GM19397 (cell line): ENCODE results near the gene DEFB119.
"Not testable (repeated sequence)": the region's sequence is repeated elsewhere in the genome, so short reads cannot be mapped to it uniquely, and the experiment has no call there.

ENCODE experiments used
- ATAC-seq: cut with Tn5 transposase; IDR thresholded peaks from one replicate; pipeline ENCODE4 v1.9.1; 2021; ENCODE audit warnings: mild to moderate bottlenecking, moderate library complexity; ENCODE audit not compliant: unreplicated experiment

Gene DEFB119, protein sequence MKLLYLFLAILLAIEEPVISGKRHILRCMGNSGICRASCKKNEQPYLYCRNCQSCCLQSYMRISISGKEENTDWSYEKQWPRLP

DNA sequence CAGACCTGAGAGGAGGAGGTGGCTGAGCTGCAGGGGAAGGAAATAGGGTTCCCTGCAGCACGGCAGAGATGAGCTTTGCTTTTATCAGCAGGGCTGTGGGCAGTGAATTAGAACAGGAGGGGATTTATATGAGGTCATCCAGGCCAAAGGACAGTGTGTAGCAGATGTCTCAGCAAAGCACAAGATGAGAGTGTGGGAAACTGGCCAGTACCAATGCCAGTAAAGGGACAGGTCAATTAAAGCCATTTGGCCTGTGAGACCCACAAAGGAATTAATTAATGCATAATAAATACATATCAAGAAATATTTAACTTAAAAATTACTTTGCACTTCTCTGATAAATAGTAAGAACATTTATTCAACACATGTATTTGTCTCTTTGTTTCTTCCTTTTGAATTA is at the start of gene DEFB119:
DEFB119 (minus strand) TSS at position 101 of the 400 bp plus-strand sequence. CDS start 107 bp downstream, outside the sequence.
- no peak for ATAC-seq

DNA sequence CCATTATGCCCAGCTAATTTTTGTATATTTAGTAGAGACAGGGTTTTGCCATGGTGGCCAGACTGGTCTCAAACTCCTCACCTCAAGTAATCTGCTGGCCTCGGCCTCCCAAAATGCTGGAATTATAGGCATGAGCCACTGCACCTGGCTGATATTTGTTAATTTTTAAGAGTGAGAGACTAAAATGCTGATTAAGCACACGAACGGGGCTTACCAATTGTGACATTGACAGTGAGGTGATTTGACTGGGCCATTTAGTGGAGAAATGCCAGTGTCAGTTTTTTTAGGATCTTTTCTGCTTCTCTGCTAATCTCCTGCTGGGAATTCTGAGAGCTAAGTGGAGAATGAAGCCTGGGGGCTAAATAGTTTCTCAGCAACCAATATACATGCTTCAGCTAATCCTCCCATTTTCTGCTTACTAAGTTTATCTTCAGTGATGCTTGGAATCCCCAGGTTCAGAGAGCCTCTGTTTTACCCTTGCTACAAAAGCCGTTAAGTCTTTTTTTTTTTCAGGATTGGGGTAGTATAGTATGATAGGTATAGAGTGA is 40.3 kb upstream of the DEFB119 start:
- no peak for ATAC-seq

DNA sequence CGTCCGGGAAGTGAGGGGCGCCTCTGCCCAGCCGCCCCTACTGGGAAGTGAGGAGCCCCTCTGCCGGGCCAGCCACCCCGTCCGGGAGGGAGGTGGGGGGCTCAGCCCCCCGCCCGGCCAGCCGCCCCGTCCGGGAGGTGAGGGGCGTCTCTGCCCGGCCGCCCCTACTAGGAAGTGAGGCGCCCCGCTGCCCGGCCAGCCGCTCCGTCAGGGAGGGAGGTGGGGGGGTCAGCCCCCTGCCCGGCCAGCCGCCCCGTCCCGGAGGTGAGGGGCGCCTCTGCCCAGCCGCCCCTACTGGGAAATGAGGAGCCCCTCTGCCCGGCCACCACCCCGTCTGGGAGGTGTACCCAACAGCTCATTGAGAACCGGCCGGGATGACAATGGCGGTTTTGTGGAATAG is 37.2 kb upstream of the DEFB119 start:
- not testable (repeated sequence) for ATAC-seq

DNA sequence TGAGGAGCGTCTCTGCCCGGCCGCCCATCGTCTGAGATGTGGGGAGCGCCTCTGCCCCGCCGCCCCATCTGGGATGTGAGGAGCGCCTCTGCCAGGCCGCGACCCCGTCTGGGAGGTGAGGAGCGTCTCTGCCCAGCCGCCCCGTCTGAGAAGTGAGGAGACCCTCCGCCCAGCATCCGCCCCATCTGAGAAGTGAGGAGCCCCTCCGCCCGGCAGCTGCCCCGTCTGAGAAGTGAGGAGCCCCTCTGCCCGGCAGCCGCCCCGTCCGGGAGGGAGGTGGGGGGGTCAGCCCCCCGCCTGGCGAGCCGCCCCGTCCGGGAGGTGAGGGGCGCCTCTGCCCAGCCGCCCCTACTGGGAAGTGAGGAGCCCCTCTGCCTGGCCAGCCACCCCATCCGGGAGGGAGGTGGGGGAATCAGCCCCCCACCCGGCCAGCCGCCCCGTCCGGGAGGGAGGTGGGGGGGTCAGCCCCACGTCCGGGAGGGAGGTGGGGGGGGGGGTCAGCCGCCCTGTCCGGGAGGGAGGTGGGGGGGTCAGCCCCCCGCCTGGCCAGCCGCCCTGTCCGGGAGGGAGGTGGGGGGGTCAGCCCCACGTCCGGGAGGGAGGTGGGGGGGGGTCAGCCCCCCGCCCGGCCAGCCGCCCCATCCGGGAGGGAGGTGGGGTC is 36.6 kb upstream of the DEFB119 start:
- not testable (repeated sequence) for ATAC-seq

DNA sequence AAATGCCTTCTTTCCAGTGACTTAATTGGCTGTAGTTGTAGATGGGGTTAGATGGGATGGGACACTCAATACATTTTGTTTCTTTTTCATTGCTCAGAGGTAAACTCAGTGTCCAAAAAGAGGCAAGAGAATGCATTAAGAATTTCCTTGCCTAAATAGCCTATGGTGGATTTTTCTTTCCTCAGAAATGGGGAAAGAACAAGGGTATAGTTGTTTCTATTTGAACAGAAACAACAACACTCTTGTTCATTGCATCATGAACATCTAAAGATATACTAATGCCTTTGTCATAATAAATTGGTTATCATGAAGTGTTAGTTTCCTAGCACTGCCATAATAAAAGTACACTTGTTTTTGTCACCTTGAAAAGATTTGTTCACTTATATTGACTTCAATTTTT is 35.4 kb upstream of the DEFB119 start:
- no peak for ATAC-seq

DNA sequence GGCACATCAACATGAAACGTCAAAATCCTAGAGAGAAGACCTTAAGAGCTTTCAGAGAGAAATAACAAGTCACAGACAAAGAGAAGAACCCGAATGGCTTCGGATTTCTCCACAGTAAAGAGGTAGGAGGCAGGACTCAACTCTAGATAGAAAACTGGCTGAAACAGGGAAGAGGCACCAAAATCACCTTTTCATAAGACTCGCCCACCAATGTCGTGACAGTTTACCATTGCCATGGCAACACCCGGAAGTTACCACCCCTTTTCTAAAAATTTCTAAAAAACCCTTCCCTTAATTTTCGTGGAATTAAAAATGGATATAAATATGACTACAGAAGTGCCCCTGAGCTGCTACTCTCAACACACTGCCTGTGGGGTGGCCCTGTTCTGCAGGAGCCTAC is 27.9 kb upstream of the DEFB119 start:
- ATAC-seq = no peak

DNA sequence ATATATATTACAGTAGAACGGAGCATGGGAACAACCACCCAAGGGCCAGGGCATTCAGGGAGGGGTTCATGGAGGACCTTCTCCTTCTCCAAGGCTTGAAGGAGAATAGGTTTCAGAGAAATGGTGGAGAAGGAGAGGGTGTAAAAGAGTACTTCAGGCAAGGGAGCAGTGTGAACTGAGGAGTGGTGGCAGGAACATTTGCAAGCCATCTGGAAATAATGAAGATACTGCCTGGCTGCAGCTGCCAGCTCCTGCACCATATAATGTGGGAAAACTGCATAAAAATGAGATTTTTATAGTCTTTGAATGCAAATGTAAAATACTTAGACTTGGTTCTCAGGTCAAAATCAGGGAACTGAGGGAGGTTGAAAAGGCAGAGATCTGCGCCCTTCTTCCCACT is 25.3 kb upstream of the DEFB119 start:
- no peak for ATAC-seq

DNA sequence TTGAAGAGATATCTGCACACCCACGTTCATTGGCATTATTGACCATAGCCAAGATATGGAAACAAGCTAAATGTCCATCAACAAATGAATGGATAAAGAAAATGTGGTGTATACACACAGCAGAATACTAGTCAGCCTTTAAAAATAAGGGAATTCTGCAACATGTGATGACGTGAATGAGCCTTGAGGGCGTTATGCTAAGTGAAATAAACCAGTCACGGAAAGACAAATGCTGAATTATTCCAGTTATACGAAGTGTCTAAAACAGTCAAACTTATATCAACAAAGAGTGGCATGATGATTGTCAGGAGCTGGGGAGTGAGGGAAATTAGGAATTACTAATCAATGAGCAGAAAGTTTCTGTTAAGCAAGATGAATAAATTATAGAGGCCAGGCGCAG is 24.0 kb upstream of the DEFB119 start:
- ATAC-seq = no peak

DNA sequence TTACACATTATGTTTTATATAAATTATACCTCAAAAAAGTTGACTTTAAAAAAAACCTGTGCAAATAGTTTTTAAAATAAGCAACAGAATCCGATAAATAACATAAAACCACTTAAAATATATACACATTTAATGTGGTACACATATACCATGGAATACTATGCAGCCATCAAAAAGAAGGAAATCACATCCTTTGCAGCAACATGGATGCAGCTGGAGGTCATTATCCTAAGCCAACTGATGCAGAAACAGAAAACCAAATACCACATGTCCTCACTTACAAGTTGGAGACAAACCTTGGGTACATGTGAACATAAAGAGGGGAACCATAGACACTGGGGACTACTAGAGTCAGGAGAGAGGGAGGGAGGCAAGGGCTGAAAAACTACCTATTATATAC is 19.6 kb upstream of the DEFB119 start:
- ATAC-seq = no peak

DNA sequence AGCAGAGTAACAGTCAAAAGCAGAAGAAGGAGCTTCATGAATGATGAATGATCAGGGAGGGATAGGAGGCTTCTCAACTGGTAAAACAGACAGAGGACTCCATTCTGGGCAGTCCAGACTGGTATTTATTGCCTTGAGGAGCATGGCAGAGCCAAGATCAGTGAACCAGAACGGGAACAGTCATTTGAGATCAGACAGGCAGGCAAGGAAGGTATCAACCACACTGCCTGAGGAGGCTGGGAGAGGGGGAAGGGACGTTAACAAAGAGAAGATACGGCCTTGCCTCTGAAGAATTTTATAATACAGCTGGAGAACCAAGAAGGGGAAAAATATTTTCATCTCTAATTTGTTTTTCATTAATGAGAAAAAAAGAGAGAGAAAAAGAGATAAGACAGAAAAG is 15.7 kb upstream of the DEFB119 start, which contains the start of gene DEFB121:
DEFB121 (minus strand) TSS at position 101 of the 400 bp plus-strand sequence; CDS start at position 38, 63 bp downstream.
- no peak for ATAC-seq

DNA sequence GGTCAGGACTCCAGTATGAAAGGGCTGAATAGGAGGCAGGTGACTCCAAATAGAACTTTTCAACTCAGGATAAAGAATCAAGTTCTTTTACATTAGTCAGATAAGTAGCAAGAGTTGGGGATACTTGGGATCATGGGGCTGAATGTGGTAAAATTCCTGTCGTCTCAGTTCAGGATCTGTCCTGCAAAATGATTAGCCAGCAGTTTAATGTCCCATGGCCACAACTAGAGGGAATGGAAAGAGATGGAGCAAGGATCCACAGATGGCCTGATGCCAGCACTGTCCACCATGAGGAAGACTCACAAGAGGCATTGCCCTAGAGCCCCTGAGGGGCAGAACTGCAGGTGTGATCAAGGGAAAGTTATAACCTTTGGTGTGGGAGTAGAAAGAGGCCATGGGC is 13.5 kb upstream of the DEFB119 start:
- ATAC-seq = no peak

DNA sequence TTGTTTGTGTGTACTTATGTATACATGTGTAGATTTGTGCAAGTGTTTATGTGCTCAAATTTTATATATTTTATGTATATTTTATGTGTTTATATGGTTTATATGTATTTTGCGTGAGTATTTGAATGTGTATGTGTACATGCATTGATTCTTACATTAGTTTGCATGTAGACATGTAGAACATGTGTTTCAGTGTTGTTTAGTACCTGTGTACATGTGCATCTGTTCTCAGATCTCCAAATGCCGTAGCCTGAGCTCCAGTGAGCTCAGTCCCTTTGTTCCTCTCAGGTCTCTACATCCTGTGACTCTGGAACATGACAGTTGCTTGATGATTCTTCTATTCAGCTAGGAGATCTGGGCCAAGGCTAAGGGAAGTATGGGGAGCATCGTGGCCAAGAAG is 4.5 kb upstream of the DEFB119 start:
- no peak for ATAC-seq

DNA sequence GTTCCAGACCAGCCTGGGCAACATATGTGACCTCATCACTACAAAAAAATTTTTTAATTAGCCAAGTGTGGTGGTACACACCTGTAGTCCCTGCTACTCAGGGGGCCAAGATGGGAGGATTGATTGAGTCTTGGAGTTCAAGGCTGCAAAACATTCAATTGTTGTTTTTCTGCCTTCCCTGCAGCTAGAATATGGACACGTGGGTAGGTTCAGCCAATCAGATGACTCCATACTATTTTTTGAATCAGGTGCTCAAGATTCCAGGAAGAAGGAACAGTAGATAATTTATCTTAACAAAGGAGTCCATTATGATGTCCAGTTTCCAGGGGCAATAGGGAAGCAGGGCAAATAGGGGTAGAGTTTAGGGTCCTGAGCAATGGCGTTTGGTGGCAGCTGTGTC is 2.4 kb upstream of the DEFB119 start:
- no peak for ATAC-seq

DNA sequence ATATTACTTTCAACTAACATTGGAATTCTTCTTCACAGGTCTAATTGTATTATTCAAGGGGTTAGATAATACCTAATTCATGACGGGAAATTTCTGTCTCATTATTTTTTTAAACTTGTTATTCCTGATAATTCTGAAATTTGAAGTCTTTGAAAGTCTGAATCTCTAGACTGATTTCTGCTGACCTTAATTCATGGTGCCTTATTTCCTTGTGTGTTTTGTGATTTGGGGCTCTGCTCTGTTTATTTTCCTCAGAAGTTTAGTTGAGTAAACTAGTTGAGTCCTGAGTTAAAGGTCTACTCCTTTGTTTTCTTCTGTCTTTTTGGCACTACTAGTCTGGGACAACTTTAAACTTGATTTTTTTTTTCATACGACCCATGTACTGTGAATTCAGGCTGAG is 16.0 kb downstream of the DEFB119 start:
- ATAC-seq = no peak

DNA sequence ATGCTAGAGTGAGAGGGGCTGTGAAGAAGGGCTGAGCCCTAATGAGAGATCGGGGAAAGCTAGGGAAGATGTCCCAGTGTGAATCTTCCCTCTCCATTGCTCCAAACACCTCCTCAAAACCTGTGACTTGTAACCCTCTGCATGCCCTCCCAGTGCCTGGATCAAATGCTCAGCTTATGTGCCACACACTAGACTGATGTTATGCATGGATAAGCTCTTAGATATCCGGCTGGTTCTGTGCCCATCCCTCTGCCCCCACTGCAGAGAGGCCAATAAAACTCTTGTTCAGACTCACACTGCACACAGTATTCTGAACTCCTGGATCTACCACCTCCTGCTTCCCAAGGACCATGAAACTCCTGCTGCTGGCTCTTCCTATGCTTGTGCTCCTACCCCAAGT is 22.1 kb downstream of the DEFB119 start, which contains the start of gene DEFB118:
DEFB118 (plus strand) TSS at position 301 of the 400 bp plus-strand sequence; CDS start at position 351, 50 bp downstream.
- no peak for ATAC-seq

DNA sequence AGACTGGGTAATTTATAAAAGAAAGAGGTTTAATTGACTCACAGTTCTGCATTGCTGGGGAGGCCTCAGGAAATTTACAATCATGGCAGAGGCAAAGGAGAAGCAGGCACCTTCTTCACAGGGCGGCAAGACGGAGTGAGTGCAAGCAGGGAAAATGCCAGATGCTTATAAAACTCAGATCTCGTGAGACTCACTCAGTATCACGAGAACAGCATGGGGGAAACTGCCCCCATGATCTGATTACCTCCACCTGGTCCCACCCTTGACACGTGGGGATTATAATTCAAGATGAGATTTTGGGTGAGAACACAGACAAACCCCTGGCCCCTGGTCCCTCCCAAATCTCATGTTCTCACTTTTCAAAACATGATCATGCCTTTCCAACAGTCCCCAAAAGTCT is 26.1 kb downstream of the DEFB119 start:
- ATAC-seq = not testable (repeated sequence)

DNA sequence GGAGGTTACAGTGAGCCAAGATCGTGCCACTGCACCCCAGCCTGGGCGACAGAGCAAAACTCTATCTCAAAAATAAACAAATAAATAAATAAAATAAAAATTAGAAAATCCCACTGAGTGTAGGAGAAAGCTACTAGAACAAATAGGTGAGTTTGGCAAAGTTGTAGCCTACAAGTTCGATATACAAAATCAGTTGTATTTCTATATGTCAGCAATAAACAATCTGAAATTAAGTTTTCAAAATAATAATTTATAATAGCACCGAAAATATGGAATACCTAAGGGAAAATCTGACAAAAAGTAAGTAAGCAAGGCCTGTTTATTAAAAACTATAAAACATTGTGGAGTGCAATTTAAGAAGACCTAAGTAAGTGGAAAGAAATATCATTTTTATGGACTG is 27.1 kb downstream of the DEFB119 start:
- ATAC-seq = no peak

DNA sequence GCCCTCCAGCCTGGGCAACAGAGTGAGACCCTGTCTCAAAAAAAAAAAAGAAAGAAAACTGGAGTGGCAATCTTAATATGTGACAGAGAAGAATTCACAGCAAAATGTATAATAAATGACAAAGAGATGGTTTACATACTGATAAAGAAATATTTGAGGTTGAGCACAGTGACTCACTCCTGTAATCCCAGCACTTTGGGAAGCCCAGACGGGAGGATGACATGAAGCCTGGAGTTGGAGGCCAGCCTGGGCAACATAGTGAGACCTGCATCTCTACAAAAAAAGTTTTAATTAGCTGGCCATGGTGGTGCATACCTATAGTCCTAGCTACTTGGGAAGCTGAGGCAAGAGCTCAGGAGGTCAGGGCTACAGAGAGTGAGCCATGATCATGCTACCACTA is 34.4 kb downstream of the DEFB119 start:
- ATAC-seq = no peak

DNA sequence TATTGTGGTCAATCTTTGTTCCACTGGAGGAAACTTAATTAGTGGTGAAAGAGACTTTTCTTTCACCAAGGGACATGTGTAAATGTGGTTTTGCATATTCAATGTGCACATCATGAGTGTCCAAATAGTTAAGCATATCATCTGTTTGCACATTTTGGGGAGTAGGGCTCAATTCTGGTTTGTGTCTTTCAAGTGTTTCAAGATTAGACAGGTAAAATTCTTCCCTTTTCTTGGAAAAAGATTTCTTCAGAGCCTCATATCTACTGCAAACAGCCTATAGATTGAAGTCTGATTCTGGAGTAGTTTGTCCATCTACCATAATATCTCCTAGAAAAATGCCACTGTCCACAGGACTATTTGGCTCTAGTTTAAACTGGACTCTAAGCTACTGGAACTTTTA is 48.9 kb downstream of the DEFB119 start:
- ATAC-seq = no peak

DNA sequence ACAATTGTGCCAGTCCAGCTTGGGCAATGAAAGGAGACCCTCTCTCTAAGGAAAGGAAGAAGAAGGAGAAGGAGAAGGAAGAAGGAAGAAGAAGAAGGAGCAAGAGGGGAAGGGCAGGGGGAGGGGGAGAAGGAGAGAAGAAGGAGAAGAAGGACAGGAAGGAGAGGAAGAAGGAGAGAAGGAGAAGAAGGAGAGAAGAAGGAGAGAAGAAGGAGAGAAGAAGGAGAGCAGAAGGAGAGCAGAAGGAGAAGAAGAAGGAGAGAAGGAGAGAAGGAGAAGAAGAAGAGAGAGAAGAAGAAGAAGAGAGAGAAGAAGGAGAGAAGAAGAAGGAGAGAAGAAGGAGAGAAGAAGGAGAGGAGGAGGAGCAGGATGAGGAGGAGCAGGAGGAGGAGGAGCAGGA is 59.5 kb downstream of the DEFB119 start:
- ATAC-seq = no peak
